NCI-H1930 (cell line): Measurements from ENCODE around the gene CHIC2.
"Not testable (repeated sequence)": the region's sequence is repeated elsewhere in the genome, so short reads cannot be mapped to it uniquely, and the experiment has no call there.

Source experiments
- DNase-seq, 2 experiments: peaks; one replicate each; lab custom pipeline; 2025; lab: John Stamatoyannopoulos, UW

CHIC2 gene

GRCh38 chr4:54061067-54061466, 3.3 kb downstream of the CHIC2 start:
- DNase-seq, result no peak

- DNase-seq, result no peak
Observed at GRCh38 chr4:54060116-54060515, 4.3 kb downstream of the CHIC2 start.

GRCh38 chr4:54058171-54058570, 6.2 kb downstream of the CHIC2 start:
- no peak for DNase-seq

GRCh38 chr4:54056360-54056759, 8.0 kb downstream of the CHIC2 start:
- DNase-seq, result no peak

- DNase-seq, result no peak
Observed at GRCh38 chr4:54055494-54055893, 8.9 kb downstream of the CHIC2 start.

- no peak for DNase-seq
Observed at GRCh38 chr4:54054501-54054900, 9.9 kb downstream of the CHIC2 start.

GRCh38 chr4:54053322-54053721, 11.1 kb downstream of the CHIC2 start:
- not testable (repeated sequence) for DNase-seq

GRCh38 chr4:54050214-54050904, 14.0 kb downstream of the CHIC2 start:
- DNase-seq, result no peak

GRCh38 chr4:54043630-54044029, 20.8 kb downstream of the CHIC2 start:
- DNase-seq, result not testable (repeated sequence)

- no peak for DNase-seq
Observed at GRCh38 chr4:54041933-54042332, 22.5 kb downstream of the CHIC2 start.

- no peak for DNase-seq
Observed at GRCh38 chr4:54041100-54041499, 23.3 kb downstream of the CHIC2 start.

GRCh38 chr4:54038056-54038455, 26.3 kb downstream of the CHIC2 start:
- no peak for DNase-seq

- DNase-seq, result no peak
Observed at GRCh38 chr4:54036184-54036583, 28.2 kb downstream of the CHIC2 start.

GRCh38 chr4:54032558-54033135, 31.8 kb downstream of the CHIC2 start:
- DNase-seq, result no peak

GRCh38 chr4:54027311-54027710, 37.1 kb downstream of the CHIC2 start:
- no peak for DNase-seq

- no peak for DNase-seq
Observed at GRCh38 chr4:54025582-54025981, 38.8 kb downstream of the CHIC2 start.

GRCh38 chr4:54023019-54023418, 41.4 kb downstream of the CHIC2 start:
- DNase-seq, result not testable (repeated sequence)

GRCh38 chr4:54017974-54018373, 46.4 kb downstream of the CHIC2 start:
- no peak for DNase-seq

GRCh38 chr4:54017308-54017707, 47.1 kb downstream of the CHIC2 start:
- DNase-seq, result peak; percentile 65 to 71

- DNase-seq, result peak; percentile 96 to 98
Observed at GRCh38 chr4:54016504-54016903, 47.9 kb downstream of the CHIC2 start.

GRCh38 chr4:54015423-54016030, 48.9 kb downstream of the CHIC2 start:
- DNase-seq, result peak; percentile 99 to 100

GRCh38 chr4:54014666-54015160, 49.7 kb downstream of the CHIC2 start:
- DNase-seq, result peak; percentile 78 to 86

- DNase-seq, result no peak
Observed at GRCh38 chr4:54011201-54011600, 53.2 kb downstream of the CHIC2 start.
